ENCODE results near the gene CITED4.

GRCh38 chr1:40817791-40818263 is 44.3 kb downstream of the CITED4 start:
- TF ChIP-seq CTCF (IDR thresholded peaks at IDR 0.05) (no peak), POLR2AphosphoS5 (IDR thresholded peaks at IDR 0.05) (no peak), POLR2A (IDR thresholded peaks at IDR 0.05) (no peak)
